GM21526 (cell line): ENCODE data around the gene LIN7C.
A peak's percentile ranks its signal among the peaks of the same experiment; 100 is the strongest.

Experiments used
- ATAC-seq: cut with Tn5 transposase; IDR thresholded peaks from one replicate; pipeline ENCODE4 v1.9.1; 2021; ENCODE audit warnings: moderate library complexity; ENCODE audit not compliant: unreplicated experiment, low FRiP score

Gene LIN7C

GRCh38 chr11:27471589-27472397 lies 34.8 kb downstream of the LIN7C start:
- ATAC-seq: peak; percentile 49

- no peak for ATAC-seq
Observed at GRCh38 chr11:27470826-27471588, 35.6 kb downstream of the LIN7C start.

- ATAC-seq: no peak
Observed at GRCh38 chr11:27470166-27470565, 36.4 kb downstream of the LIN7C start.

DNA sequence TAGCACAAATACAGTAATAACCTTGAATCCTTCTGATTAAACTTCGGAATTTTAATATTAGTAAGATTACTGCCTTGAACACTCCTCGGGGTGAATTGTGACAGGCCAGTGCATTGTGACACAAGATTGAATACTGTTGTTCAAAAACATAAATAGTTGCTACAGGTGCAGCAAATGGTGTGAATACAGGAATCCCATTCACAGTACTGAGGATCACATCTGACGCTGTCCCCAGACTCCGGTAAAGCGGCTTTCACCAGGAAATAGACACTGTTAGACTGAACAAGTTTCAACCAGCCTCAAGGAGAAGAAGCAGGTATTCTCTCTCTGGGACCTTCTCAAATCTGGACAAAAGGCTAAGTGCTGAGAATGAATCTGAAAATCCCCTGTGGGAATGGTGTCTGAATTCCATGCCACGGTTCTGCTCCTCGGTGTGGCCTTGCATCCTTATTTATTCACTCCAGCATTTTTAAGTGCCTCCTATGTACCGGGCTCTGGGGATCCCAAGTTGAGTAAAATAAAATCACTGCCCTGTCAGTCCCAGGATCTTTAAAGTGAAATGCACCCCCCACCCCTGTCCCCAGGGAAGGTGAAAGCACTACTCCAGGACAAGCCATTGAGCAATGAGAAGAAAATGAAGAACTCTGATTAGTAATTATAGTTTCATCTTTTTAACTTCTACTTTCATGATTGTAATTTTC lies 37.4 kb downstream of the LIN7C start:
- ATAC-seq: no peak

DNA sequence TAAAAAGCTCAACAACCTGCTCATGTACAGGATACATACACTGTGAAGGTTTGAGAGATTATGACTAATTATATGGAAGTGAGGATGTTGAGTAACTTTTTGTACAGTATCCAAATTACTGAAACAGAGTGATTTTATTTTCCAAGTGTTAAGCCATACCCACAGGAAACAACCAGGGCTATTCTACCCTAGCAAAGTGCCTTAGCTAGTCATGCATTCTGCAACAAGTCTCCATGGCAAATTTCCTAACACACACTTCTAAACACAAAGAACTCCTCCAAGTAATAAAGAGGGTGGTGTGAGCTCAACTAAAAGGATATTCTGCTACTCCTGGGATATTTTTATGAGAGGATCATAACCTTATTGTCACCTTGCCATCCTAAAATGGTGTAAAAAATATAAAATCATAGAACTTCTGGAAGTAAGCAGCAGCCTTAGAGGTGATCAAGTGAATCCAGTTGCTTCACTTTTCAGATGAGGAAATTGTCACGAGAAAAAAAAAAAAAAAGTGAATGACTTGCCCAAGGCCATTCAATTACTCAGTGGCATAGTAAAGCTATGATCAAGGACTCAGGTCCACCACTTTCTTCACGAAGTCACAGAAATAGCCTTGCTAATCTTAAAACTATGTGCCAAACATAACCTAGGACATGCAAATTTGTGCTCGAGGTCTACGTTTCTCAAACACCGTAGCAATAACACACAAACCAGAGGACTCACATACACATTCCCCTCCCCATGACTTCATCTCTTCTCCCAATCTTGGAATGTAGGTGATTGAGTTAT lies 38.2 kb downstream of the LIN7C start:
- no peak for ATAC-seq

DNA sequence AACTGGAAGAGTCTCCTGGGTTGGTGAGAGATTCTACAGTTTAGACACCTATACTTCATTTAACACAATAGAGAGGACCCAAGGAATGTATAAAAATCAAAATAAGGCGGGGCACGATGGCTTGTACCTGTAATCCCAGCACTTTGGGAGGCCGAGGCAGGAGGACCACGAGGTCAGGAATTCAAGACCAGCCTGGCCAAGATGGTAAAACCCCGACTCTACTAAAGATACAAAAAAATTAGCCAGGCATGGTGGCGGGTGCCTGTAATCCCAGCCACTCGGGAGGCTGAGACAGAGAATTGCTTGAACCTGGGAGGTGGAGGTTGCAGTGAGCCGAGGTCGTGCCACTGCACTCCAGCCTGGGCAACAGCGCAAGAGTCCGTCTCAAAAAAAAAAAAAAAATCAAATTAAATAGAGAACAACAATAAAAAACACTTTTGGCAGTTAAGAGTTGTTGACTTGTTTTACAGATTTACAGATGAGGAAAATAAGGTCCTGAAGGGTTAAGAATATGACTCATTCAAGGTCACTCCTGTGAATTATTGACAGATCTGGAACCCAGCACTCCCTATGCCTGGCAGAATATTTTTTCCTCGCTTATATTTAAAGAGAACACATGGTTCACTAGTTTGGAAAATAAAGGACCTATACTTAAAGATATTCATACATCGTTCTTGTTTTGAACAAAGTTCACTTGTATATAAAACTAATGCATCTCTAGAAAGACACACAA lies 39.2 kb downstream of the LIN7C start:
- no peak for ATAC-seq

GRCh38 chr11:27466363-27466762 lies 40.2 kb downstream of the LIN7C start:
- ATAC-seq: no peak

DNA sequence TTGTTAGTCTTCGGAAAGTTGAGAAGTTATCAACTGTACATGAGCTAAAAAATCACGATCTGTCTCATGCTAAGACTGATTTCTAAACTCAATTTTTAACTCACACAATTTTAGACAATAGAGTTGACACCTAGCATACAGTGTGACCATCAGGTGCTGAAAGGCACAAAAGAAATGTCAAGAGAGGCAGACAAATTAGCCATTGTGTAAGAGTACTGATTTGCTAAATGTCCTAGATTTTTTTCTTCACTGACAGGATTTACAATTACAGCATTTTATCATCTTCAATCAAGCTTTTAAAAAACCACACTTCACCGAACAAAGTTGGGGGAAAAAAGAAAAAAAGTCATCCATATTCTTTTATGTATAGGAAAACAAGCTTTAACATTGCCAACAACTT lies 40.9 kb downstream of the LIN7C start:
- no peak for ATAC-seq

DNA sequence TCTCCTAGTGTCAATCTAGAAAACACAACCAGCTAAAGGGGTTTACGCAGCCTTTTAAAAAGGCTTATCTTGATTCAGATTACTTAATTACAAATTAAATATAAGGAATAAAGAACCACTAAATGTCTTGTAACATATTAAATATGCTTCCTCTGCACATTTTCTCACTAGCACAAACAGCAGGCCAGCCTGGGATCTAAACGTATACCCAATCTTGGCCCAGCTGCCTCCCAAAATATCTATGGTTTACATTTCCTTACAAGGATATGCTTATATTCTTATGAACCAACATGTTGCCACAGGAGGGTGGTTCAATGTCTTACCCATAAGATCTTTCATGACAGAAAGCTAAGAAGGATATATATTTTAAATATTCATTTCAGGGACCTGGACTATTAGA lies 41.7 kb downstream of the LIN7C start:
- no peak for ATAC-seq

- ATAC-seq: no peak
Observed at GRCh38 chr11:27464289-27464696, 42.3 kb downstream of the LIN7C start.

DNA sequence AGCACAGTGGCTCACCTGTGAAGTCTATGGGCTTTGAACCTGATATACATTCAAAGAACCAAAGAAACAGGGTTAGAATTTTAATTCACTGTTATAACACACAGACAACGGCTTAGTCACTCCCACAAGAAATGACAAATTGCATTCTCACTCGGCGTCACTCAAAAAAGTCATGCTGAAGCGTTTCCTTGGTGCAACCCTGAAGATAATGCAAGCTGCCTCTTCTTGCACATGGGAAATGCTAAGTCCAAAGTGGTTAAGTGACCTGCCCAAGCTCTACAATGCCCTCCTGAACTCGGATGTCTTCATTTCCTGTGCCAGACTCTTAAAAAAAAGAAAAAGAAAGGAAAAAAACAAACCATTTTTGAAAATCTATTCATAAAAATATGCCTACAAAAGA lies 44.0 kb downstream of the LIN7C start:
- no peak for ATAC-seq

GRCh38 chr11:27460158-27460978 lies 46.2 kb downstream of the LIN7C start:
- ATAC-seq: no peak

DNA sequence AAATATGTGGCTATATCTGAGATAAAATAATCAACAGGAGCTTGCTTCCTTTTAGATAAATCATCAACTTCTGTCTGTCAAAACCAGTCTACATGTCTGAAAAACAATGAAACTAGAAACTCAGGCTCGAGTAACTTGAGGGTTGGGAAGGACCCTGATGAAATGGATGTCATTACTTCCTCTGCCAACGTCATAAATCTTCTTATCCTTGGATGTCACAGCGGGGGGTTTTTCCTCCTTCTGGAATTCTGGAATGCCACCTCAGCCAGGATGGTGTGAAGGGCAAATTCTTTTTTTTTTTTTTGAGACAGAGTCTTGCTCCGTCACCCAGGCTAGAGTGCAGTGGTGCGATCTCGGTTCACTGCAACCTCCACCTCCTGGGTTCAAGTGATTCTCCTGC lies 47.4 kb downstream of the LIN7C start:
- no peak for ATAC-seq

DNA sequence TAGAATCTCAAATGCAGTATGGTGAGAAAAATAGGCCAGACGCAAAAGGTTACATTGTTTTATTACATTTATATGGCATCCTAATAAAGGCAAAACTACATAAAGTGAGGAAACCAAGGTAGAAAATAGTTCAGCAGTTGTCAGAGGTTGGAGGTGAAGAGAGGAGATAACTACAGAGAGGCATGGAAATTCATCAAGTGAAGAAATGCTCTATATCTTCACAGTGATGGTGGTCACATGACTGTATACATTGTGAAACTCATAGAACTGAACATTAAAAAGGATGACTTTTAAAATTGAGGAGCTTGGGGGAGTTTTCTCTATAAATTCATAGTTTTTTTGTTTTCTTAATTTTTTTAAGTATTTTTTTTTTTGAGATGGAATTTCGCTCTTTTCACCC lies 48.4 kb downstream of the LIN7C start:
- ATAC-seq: no peak

- ATAC-seq: no peak
Observed at GRCh38 chr11:27456795-27457329, 49.7 kb downstream of the LIN7C start.

DNA sequence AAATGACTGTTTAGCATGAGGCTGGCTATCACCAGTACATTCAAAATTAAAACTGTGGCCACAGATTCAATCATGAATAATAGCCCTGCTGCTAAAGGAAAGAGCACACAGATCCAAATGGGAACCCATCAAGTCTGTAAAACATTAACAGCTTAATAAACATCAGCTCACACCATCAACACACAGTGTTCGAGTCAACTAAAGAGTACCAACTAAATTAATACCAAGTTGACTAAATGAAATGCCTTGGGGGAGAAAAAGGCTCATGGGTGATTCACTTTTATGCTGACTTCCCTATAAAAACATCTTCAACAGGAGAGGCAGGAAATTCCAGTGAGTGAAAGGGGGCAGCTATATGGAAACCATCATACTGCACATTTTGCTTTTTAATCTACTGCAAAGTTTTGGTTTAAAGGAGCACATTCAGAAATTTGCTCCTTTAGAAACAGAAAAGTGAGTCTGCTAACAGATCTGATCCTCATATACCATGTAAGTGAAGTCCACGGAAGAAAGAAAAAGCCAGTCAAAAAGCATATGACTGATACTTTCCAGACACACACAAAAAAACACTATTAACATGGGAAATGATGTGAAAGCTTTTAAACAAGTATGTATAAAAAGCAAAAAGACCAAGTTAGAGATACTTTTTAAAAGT lies 50.3 kb downstream of the LIN7C start:
- ATAC-seq: no peak

DNA sequence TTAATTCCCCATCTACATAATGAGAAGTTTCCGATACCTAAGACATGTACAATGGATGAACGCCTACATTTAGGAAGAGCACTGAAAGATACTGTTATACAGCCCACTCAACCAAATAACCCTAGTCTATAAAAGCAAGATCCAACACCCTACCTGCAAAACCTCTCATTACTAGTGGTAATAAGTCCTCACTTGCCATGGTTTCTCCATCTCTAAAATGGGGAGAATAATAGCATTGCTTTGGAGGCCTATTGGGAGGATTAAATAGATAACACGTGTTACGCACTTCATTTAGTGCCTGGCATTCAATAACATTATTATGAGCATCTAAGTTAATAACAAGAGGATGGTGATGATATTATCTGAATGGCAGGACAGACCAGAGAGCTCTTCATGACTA lies 50.9 kb downstream of the LIN7C start:
- no peak for ATAC-seq

DNA sequence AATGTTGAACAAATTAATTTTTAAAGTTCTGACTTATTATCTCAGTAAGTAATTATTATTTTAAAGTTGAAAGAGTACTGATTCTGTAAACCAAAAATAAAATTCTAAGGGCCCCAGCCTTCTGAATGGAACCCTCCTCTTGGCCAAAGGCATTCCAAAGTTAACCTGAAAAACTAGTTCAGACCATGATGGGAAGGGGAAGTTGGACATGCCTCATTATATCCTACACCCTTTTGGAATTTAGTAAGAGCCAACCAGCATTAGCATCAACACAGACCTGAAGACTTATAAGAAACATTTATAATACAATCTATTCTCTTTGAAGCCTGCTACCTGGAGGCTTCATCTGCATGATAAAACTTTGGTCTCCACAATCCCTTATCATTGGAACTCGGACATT lies 52.9 kb downstream of the LIN7C start:
- ATAC-seq: no peak
